Stimulated activated CD8-positive, alpha-beta memory T cell treated with anti-CD3 and anti-CD28 coated beads, Interleukin-12 subunit alpha, Interleukin-12 subunit beta, amount 100 ng/mL, for 24 hours (primary cell): Measurements from ENCODE around the gene PIAS2.

Experiments used
- DNase-seq: peaks from one replicate; pipeline ENCODE4 v3.0.0-alpha.2; 2020; ENCODE audit errors: extremely low read depth

The PIAS2 gene

GRCh38 chr18:46761059-46761769 is 156.1 kb downstream of the PIAS2 start:
- no peak for DNase-seq

- no peak for DNase-seq
Measured at GRCh38 chr18:46759890-46760289, 157.4 kb downstream of the PIAS2 start.

GRCh38 chr18:46756559-46757201 is 160.6 kb downstream of the PIAS2 start, which contains the start of gene ST8SIA5:
TSS of gene ST8SIA5 (minus strand) at chr18:46757053. CDS start at chr18:46756508, 545 bp downstream.
- no peak for DNase-seq

- DNase-seq: no peak
Measured at GRCh38 chr18:46756025-46756558, 161.2 kb downstream of the PIAS2 start.

GRCh38 chr18:46755315-46756024 is 161.8 kb downstream of the PIAS2 start:
- no peak for DNase-seq

GRCh38 chr18:46754661-46755292 is 162.5 kb downstream of the PIAS2 start:
- no peak for DNase-seq

GRCh38 chr18:46754188-46754587 is 163.1 kb downstream of the PIAS2 start:
- DNase-seq: no peak
